Activated CD8-positive, alpha-beta memory T cell treated with anti-CD3 and anti-CD28 coated beads for 4 hours (primary cell): Measurements from ENCODE around the gene CCDC71L.

Experiments used
- DNase-seq, 2 donors: peaks; one replicate each; pipeline ENCODE4 v3.0.0-alpha.2; 2020; ENCODE audit warnings: low read depth in 2 of 2

CCDC71L gene

DNA sequence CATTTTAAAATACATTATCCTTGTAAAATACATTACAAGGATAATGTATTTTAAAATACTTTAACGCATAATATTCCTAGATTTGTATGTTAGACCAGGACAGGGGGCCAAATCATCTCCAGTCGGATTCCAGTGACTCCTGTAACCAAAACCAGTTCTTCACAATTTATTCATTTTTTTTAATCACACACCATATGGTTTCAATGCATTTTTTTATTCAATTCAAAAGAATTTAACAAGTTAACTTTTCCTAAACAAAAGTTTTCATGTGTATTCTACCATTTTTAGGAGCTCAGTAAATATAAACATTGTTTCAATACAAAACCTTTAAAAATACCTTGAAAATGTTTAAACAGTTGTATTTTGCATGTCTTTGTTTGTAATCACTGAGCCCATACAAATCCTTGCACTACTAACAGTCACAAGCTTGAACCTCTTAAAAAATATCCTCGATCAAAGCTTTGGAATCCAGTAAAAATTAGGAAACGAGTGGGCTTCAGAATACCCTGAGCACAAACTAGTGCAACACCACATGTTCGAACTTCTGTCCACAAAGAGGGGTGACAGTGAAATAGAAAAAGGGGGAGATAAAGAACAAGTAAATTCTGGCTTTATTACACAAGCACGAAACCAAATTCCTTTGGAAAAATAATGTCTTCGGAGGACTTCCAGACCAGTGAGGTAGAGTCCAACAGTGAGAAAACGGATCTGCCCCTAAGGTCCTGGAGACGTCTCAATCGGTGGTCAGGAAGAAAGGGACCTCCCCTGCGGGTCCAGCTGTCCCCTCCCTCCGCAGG lies 1.6 kb downstream of the CCDC71L start:
- DNase-seq, result no peak

- DNase-seq, result no peak
Observed at GRCh38 chr7:106658316-106659165, 2.4 kb downstream of the CCDC71L start.

GRCh38 chr7:106657085-106657991 lies 3.6 kb downstream of the CCDC71L start:
- DNase-seq, result no peak

GRCh38 chr7:106655703-106656498 lies 5.1 kb downstream of the CCDC71L start:
- DNase-seq, result no peak

GRCh38 chr7:106653488-106653887 lies 7.5 kb downstream of the CCDC71L start:
- DNase-seq, result no peak

DNA sequence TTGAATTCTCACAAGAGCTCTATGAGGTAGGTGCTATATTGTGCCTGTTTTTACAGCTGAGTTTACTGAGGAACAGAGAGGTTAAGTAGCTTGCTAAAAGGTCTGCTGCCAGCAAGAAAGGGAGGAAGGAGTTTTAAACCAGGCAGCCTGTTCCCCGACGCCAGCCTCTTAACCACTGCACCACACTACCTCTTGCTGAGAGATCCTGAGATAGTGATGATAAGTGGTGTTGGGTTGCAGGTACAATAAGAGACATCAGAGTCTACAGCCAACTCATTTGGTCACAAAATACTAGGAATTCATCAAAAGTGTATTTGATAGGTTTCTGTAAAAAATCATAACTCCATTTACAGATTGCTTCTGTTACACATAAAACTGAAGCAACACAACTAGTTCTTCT lies 8.0 kb downstream of the CCDC71L start:
- DNase-seq, result no peak

GRCh38 chr7:106652092-106652491 lies 8.9 kb downstream of the CCDC71L start:
- DNase-seq, result no peak

GRCh38 chr7:106646256-106646655 lies 14.7 kb downstream of the CCDC71L start:
- no peak for DNase-seq

DNA sequence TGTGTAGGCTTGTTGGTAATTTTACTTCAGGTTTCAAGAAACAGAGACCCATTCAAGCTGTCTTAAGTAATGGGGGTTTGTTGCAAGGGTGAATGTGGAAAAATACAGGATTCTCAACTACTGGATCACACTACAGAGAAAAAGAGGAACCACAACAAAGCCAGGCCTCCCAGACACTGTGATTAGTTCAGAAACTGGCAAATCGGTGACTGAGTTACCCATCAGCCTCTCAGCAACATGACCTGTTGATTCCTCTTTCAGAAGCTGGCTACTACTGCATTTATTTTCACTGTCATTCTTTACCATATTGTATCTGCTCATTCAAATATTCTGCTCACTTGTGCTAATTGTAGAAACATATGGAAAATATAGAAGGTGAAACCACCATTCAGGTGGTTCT lies 16.0 kb downstream of the CCDC71L start:
- no peak for DNase-seq

GRCh38 chr7:106643216-106644000 lies 17.6 kb downstream of the CCDC71L start:
- DNase-seq, result no peak

DNA sequence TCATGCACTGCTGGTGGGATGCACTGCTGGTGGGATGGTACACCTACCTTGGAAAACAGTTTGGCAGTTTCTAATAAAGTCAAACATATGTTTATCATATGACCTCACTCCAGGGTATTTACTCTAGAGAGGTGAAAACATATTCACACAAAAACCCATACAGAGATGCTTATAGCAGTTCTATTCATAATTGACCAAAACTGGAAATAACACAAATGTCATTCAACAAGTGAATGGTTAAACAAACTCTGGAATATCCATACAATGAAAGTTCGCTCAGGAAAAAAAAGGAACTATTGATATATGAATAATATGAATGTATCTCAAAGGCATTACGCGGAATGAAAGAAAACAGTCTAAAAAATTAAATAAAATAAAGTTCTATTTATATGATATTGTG lies 19.5 kb downstream of the CCDC71L start:
- no peak for DNase-seq

GRCh38 chr7:106640368-106641141 lies 20.4 kb downstream of the CCDC71L start:
- DNase-seq, result no peak

GRCh38 chr7:106639476-106640334 lies 21.3 kb downstream of the CCDC71L start:
- DNase-seq, result no peak

DNA sequence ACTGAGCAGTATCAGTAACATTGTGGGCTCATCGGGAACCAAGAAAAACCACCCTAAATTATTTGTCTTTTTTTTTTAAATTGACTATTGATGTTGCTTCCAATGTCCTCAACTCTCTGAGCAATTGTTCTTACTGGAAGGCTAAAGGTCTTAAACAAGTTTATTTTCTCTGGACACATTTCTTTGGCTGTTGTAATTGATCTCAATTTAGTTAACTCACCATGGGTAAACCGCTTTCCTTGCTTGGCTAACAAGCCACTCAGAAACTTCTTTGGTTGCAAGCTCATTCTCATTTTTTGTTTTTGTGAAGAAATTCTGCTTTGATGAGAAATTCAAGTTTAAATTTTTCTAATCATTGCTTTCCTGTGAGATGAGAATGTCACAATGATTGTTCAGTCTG lies 25.5 kb downstream of the CCDC71L start:
- DNase-seq, result no peak

DNA sequence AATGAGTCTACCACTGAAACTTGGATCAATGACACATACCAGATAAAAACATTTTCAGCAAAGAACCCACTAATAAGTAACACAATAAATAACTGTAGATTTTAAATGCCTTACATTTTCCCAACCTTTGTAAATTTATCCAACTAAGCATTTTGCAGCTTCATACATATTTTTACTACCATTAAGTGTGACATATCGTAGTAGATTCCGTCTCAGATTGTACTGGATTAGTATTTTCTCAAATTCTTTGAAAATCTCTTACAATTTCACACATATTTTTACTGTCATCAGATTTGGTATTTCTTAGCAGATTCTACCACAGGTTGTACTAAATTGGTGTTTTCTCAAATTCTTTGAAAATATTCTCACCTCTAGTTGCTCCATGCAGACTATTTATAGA lies 26.0 kb downstream of the CCDC71L start:
- DNase-seq, result no peak

- no peak for DNase-seq
Observed at GRCh38 chr7:106630648-106631047, 30.3 kb downstream of the CCDC71L start.

DNA sequence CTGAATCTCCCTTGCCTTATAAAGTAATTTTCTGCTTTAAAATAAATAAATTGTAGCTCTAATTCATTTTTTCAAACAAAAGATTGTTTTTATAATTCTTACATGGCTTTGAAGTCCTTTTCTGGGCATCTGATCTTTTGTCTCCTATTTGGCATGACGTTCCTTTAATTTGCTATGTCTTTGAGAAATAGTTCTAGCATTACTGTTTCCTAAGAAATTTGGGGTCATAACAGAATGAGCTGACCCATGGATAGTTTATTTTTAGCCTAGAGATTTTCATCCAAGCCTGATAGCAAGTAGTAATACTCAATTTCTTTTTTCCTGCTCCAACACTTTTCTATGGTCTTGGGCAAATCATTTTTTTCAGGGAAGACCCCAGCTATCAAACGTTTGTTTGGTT lies 31.4 kb downstream of the CCDC71L start:
- DNase-seq, result no peak

GRCh38 chr7:106626376-106627164 lies 34.4 kb downstream of the CCDC71L start:
- no peak for DNase-seq
